Mesothelial cell of epicardium (in vitro differentiated cells): ENCODE measurements around the gene ANKRD63. TPM values are rescaled to one million over a fixed set of nuclear protein-coding genes. Genes with fewer than 3 reads are reported as not detected.

Experiments used
- DNase-seq, 2 experiments: peaks; one replicate each; pipeline ENCODE4 v3.0.0; 2021; ENCODE audit warnings: low spot score in 2 of 2; ENCODE audit not compliant: unreplicated experiment in 2 of 2
- H3K27ac Mint-ChIP-seq: 2 replicates; pipeline ENCODE4 v1.8.0; 2021; ENCODE audit warnings: mixed read lengths
- H3K27me3 Mint-ChIP-seq: 2 replicates; pipeline ENCODE4 v1.8.0; 2021; ENCODE audit warnings: low read depth, mixed read lengths
- H3K36me3 Mint-ChIP-seq: 2 replicates; pipeline ENCODE4 v1.8.0; 2021; ENCODE audit warnings: mixed read lengths
- H3K4me1 Mint-ChIP-seq: 2 replicates; pipeline ENCODE4 v1.8.0; 2021; ENCODE audit warnings: mixed read lengths
- H3K4me3 Mint-ChIP-seq: 2 replicates; pipeline ENCODE4 v1.8.0; 2021; ENCODE audit warnings: mild to moderate bottlenecking, moderate library complexity, mixed read lengths
- H3K9me3 Mint-ChIP-seq: 2 replicates; pipeline ENCODE4 v1.8.0; 2021; ENCODE audit warnings: mixed read lengths
- CTCF ChIP-seq: fragments of 200-600 bp; sonication (generic); IDR thresholded peaks from one replicate; pipeline ENCODE4 v1.5.0; 2021; ENCODE audit warnings: antibody characterized with exemption; ENCODE audit not compliant: unreplicated experiment
- total RNA-seq: library from RNA; stranded (reverse); gene quantifications from 3 replicates; pipeline ENCODE4 v1.2.1, GENCODE V29; 2021

The ANKRD63 gene
- total RNA-seq, 1 donor from 2014 or later = 0.31 TPM

- no peaks in the 10 kb centered on the region for H3K9me3 Mint-ChIP-seq
- TF ChIP-seq CTCF = no peak
- H3K4me1 Mint-ChIP-seq = peaks cover 11% of the 10 kb centered on the region
- no peak for DNase-seq
- no peaks in the 10 kb centered on the region for H3K36me3 Mint-ChIP-seq
- H3K4me3 Mint-ChIP-seq = no peak overlapping the region
- no peaks in the 10 kb centered on the region for H3K27me3 Mint-ChIP-seq
- no peak overlapping the region for H3K27ac Mint-ChIP-seq
These were observed 17.5 kb downstream of the ANKRD63 start for GRCh38 chr15:40265355-40265754.

- TF ChIP-seq CTCF = no peak
- Mint-ChIP-seq H3K4me1 (peaks cover 15% of the 10 kb centered on the region), H3K27me3 (no peaks in the 10 kb centered on the region), H3K27ac (no peak overlapping the region), H3K9me3 (no peaks in the 10 kb centered on the region), H3K36me3 (no peaks in the 10 kb centered on the region), H3K4me3 (no peak overlapping the region)
- DNase-seq = no peak
These were observed 18.3 kb downstream of the ANKRD63 start for GRCh38 chr15:40264321-40265153.

- Mint-ChIP-seq H3K9me3 (no peaks in the 10 kb centered on the region), H3K27ac (no peak overlapping the region)
These were observed 19.7 kb downstream of the ANKRD63 start for GRCh38 chr15:40263024-40263754.

GRCh38 chr15:40259021-40259420 is 23.8 kb downstream of the ANKRD63 start:
- H3K9me3 Mint-ChIP-seq = no peaks in the 10 kb centered on the region
- no peak for DNase-seq
- no peaks in the 10 kb centered on the region for H3K36me3 Mint-ChIP-seq
- TF ChIP-seq CTCF = no peak
- no peak overlapping the region for H3K4me3 Mint-ChIP-seq
- H3K4me1 Mint-ChIP-seq = peaks cover 7% of the 10 kb centered on the region
- H3K27ac Mint-ChIP-seq = no peak overlapping the region
- peaks cover 7% of the 10 kb centered on the region for H3K27me3 Mint-ChIP-seq

More at GRCh38 chr15:40263024-40263754, 19.7 kb downstream of the ANKRD63 start:
- Mint-ChIP-seq H3K36me3 (no peaks in the 10 kb centered on the region), H3K27me3 (no peaks in the 10 kb centered on the region), H3K4me1 (peaks cover 15% of the 10 kb centered on the region), H3K4me3 (no peak overlapping the region)
- DNase-seq = no peak
- TF ChIP-seq CTCF = no peak

GRCh38 chr15:40258544-40258943 is 24.3 kb downstream of the ANKRD63 start:
- no peak for TF ChIP-seq CTCF
- peaks cover 11% of the 10 kb centered on the region for H3K27me3 Mint-ChIP-seq
- H3K27ac Mint-ChIP-seq = no peak overlapping the region
- no peak overlapping the region for H3K4me3 Mint-ChIP-seq
- H3K4me1 Mint-ChIP-seq = peaks cover 12% of the 10 kb centered on the region
- DNase-seq = no peak
- no peaks in the 10 kb centered on the region for H3K36me3 Mint-ChIP-seq
- no peaks in the 10 kb centered on the region for H3K9me3 Mint-ChIP-seq
